WTC11 (cell line): ENCODE measurements around the gene EFCAB8.

Source experiments
- CTCF ChIP-seq: fragments of 200-600 bp; IDR thresholded peaks from 2 replicates; pipeline ENCODE4 v1.8.0; 2022; ENCODE audit warnings: antibody characterized with exemption
- ELF4 ChIP-seq: sonication (generic); formaldehyde crosslinking; IDR thresholded peaks from 2 replicates; pipeline ENCODE4 v1.8.1; 2022; ENCODE audit warnings: low read depth, mild to moderate bottlenecking, moderate library complexity, missing genetic modification reagents
- FOXP1 ChIP-seq: sonication (generic); formaldehyde crosslinking; IDR thresholded peaks from 2 replicates; pipeline ENCODE4 v1.8.0; 2022; ENCODE audit warnings: missing genetic modification reagents, mild to moderate bottlenecking, moderate library complexity, borderline replicate concordance
- GRHL2 ChIP-seq: fragments of 250-450 bp; sonication (Bioruptor Pico); IDR thresholded peaks from 2 replicates; pipeline ENCODE4 v1.8.0; 2022; ENCODE audit warnings: mild to moderate bottlenecking, moderate library complexity; ENCODE audit not compliant: insufficient replicate concordance, severe bottlenecking
- IRF2 ChIP-seq: sonication (generic); formaldehyde crosslinking; IDR thresholded peaks from 2 replicates; pipeline ENCODE4 v1.8.0; 2022; ENCODE audit warnings: low read depth, missing genetic modification reagents, borderline replicate concordance
- PRDM15 ChIP-seq: sonication (generic); formaldehyde crosslinking; IDR thresholded peaks from 2 replicates; pipeline ENCODE4 v1.8.0; 2022; ENCODE audit warnings: missing genetic modification reagents
- PREB ChIP-seq: sonication (generic); formaldehyde crosslinking; IDR thresholded peaks from 2 replicates; pipeline ENCODE4 v1.8.1; 2022; ENCODE audit warnings: mild to moderate bottlenecking, missing genetic modification reagents, moderate library complexity, borderline replicate concordance
- TCF7 ChIP-seq: sonication (generic); formaldehyde crosslinking; IDR thresholded peaks from 2 replicates; pipeline ENCODE4 v1.8.0; 2022; ENCODE audit warnings: mild to moderate bottlenecking, low read depth, missing genetic modification reagents, moderate library complexity
- TP53 ChIP-seq: sonication (generic); formaldehyde crosslinking; IDR thresholded peaks from 2 replicates; pipeline ENCODE4 v1.8.1; 2023; ENCODE audit warnings: mild to moderate bottlenecking, missing genetic modification reagents
- ZMAT4 ChIP-seq: fragments of 250-450 bp; sonication (Bioruptor Pico); IDR thresholded peaks from 2 replicates; pipeline ENCODE4 v1.9.0; 2021; ENCODE audit warnings: mild to moderate bottlenecking
- ZNF263 ChIP-seq: sonication (generic); formaldehyde crosslinking; IDR thresholded peaks from 2 replicates; pipeline ENCODE4 v1.8.1; 2022; ENCODE audit warnings: low read depth, mild to moderate bottlenecking, moderate library complexity, missing genetic modification reagents
- ZNF512 ChIP-seq: sonication (generic); formaldehyde crosslinking; IDR thresholded peaks from 2 replicates; pipeline ENCODE4 v1.8.1; 2022; ENCODE audit warnings: missing genetic modification reagents, borderline replicate concordance

GRCh38 chr20:32959351-32960221 lies 100.9 kb downstream of the EFCAB8 start:
- TF ChIP-seq ZNF263 (CRISPR knock-in tag): no peak
- TF ChIP-seq CTCF: no peak
- no peak for TF ChIP-seq PREB
- no peak for TF ChIP-seq TCF7 (CRISPR knock-in tag)
- TF ChIP-seq ELF4: no peak
- no peak for TF ChIP-seq GRHL2 (CRISPR knock-in tag)
- TF ChIP-seq ZNF512: no peak
- TF ChIP-seq TP53 (CRISPR knock-in tag): no peak
- TF ChIP-seq IRF2 (CRISPR knock-in tag): no peak
- TF ChIP-seq PRDM15: no peak
- no peak for TF ChIP-seq ZMAT4 (CRISPR knock-in tag)
- no peak for TF ChIP-seq FOXP1 (CRISPR knock-in tag)
